CD4-positive, alpha-beta T cell treated with Interleukin-12 subunit alpha and Interleukin-12 subunit beta, for 1 hour (primary cell): Measurements from ENCODE around the gene HSPA12A.

Experiments
- DNase-seq: peaks from one replicate; pipeline ENCODE4 v3.0.0-alpha.2; 2020

HSPA12A gene

DNA sequence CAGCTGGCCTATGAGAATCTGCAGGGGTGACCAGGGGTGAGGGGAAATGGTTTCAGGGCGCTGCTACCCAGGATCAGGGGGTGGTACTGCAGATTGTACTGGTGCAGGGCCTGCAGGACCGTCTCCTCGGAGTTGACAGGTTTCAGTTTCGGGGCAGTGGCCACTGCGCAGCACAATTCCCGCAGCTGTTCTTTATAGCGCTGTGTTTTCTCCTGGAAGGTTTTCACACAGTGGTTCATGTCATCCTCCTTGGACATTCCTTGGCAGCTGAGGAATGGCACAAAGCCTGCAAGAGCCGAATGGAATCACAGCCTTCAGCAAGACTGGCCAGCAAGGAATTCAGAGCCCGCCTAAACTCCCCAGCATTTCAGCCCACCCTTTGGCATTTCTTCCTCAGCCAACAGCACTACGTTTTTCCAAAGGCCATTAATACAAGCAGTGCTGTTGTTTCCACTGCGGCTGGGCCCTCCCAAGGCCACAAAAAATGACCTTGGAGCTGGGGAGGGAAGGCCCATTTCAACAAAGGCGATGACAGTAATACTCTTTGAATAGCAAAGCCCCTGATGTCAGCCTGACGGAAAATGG is 76.7 kb downstream of the HSPA12A start:
- DNase-seq: no peak

DNA sequence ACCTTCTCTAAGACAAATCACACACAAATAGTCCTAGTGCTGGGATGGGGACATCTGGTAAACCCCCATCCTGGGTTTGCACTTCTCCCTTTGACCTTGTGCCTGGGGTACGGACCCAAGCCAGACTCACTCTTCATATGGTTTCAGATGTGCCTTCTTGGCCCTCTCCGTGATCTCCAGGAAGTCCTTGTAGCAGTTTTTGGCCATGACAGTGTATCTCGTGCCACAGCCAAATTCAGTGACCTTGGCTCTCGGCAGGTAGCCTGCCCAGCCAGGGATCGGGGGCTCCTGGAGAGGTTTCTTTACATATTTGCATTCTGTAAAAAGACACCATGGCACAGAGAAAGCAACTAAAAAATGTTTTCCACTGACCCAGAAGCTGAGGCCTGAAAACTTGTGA is 77.7 kb downstream of the HSPA12A start:
- no peak for DNase-seq

DNA sequence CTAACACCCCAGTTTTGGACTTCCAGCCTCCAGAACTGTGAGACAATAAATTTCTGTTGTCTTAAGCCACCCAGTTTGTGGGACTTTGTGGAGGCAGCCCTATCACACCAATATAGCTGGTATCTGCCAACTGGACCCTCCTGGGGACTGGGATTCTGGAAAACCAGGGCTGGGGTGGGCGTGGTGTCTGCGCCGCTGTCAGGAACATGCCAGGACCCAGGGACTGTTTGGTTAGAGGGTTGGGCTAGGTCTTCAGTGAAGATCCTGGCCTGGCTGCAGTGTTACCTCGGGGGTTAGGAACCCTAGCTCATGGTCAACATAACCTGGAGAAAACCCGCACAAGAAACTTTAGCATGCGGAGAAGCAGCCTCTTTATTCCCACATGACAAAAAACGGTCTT is 79.0 kb downstream of the HSPA12A start:
- no peak for DNase-seq

DNA sequence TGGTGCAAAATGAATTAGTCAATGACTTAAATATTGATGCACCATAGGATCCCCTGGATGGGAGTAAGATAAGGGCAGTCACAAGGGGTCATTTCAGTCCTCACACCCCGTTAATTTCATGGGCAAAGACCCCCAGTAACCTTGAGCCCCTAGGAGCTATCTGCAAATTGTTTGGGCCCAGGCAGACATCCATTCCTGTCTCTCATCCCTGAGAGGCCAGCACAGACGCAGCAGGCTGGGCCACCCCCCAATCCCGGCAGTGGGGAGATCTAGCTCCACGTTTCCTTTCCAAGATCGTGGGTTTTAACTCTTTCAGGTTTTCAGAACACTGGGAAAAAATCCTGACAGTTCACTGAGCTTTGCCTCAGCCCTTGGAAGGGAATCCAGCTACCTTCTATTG is 81.5 kb downstream of the HSPA12A start:
- no peak for DNase-seq

DNA sequence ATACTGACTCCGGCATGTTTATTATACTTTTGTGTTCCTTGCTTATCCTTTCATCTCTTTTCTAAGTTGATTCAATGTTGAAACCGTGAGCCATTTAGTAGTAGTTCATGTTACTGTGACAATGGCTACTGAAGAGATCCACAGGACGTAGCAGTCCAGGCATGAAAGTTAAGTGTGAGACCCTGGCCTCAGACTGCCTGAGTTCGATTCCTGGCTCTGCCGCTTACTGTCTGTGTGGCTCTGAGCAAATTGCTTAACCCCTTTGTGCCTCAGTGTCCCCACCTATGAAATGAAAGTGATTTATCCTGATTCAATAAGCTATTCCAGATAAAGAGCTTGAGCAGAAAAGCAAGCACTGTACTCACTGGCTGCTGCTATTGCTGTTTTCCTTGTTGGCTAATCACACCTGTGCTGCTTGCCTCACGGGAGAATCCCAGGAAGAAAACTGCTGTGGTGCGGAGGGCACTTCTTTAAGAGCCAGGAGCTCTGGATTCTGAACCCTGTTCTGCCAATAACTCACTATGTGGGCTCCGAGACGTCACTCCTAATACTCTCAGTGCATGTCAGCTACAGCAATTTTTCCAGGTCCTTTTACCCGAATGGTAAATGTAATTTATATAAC is 83.2 kb downstream of the HSPA12A start:
- no peak for DNase-seq

DNA sequence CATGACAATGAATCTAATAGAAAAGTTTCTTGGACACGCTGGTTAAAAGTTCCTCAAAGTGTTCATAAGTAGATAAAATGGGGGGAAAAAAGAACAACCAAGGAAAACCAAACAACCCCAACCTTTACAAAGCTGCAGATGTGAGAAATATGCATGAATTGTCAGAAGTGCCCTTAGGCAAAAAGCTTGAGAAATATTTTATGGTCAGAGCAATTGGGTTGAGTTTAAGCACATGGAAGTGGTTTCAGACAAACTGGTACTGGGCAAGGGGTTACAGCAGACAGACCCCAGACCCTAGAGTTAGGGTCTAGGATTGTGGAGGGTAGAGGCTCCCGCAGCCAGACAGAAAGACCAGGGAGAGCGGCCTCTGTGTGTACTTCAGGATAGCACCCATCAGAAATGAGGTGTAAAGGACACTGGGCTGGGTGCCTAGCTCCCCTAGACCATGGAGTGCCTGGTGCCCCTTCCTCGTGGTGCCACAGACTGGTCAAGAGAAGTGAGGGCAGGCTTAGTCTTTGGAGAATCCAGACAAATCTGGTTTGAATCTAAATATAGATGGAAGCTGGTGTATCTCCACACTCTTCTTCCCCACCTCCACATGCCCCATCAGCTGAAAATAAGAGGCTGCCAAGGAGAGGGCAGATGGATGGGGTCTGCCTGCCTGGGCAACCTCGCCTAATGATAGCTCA is 84.4 kb downstream of the HSPA12A start:
- no peak for DNase-seq

DNA sequence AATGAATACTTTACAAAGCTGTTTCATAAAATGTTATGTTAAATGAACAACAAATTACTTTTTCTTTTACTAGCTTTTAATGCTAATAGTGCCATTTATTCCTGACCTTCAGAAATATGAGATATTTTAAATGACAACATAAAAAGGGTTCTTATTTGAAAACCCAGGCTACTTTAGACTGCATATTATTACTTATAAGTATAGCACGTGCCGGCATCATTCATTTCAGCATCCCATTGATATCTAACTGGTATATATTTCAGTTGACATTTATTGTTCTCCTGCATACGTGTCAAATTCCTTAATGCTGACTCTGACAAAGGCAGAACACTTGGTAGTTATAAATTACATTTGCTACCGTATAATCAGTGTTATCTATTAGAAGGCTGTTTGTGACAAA is 86.3 kb downstream of the HSPA12A start:
- no peak for DNase-seq

DNA sequence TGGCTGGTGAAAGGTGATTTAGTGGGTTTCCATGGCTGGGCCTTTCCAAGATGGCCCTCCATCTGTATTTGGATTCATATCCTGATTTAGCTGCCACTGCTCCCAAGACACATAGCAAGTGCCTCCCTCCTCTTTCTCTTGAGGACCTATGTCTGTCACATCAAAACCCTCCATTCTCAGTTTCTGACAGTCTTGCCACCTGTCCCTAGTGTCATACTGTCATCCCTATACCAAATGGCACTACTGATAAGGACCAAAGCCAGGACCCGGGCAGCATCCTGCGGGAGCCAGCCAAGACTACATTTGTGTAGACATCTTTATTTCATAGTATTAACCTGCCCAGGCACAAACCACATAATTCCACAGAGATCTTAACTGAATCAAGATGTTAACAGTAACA is 86.8 kb downstream of the HSPA12A start:
- no peak for DNase-seq

DNA sequence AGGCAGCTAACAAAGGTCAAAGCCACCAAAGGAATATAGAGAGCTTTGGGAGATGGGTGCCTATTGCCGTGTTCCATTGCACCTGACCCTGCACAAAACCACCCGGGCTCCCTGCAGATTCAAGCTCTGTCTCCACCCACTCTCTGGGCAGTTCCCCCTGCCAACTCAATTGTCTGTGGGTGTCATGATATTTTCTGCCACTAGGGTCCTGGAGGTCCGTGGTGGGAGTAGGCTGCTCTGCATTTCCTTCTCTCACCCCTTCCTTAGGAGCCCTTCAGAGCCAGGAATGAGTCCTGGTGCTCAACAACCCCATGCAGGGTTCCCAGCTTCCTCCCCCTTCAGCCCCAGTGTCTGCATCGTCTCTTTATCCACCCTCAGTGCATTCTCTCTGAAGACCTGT is 87.5 kb downstream of the HSPA12A start:
- no peak for DNase-seq

DNA sequence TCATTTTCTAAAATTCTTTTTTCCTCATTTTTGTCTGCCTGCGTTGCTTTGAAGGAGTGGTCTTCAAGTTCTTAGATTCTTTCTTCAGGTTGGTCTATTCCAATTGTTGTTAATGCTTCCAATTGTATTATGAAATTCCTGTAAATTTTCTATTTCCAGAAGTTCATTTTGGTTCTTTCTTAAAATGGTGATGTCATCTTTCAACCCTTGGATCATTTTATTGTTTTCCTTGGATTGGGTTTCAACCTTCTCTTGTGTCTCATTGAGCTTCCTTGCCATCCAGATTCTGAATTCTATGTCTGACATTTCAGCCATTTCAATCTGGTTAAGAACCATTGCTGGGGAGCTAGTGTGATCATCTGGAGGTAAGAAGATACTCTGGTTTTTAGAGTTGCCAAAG is 88.5 kb downstream of the HSPA12A start:
- no peak for DNase-seq

DNA sequence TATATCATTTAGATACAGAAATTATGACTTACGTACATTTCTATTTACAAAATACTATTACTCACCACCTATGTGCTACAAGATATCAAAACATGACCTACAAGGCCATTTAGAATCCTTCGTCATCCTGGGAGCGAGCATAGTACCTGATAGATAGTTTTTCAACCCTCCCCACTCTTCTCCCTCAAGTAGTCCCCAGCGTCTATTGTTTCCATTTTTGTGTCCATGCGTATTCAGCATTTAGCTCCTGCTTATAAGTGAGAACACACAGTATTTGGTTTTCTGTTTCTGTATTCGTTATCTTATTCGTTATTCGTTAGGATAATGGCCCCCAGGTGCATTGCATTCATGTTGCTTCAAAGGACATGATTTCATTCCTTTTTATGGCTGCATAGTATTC is 93.5 kb downstream of the HSPA12A start:
- DNase-seq: no peak

DNA sequence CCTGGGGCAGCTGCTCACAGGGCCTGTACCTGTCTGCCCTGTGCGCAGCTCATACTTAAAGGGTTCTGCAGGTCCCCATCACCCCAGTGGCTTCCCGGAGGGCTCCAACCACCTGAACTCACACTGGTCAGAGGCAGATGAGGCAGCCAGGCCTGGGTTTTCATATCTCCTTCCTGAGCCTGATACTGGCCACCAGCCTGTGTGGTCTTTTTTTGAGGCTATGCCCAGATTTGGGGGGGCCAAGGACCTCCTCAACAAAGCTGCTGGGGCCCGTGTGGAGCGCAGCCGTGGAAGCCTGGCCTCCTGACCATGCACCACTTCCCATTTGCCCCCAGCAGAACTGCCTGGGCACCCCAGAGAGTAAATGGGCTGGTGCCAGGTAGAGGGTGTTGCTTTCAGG is 95.9 kb downstream of the HSPA12A start:
- no peak for DNase-seq

DNA sequence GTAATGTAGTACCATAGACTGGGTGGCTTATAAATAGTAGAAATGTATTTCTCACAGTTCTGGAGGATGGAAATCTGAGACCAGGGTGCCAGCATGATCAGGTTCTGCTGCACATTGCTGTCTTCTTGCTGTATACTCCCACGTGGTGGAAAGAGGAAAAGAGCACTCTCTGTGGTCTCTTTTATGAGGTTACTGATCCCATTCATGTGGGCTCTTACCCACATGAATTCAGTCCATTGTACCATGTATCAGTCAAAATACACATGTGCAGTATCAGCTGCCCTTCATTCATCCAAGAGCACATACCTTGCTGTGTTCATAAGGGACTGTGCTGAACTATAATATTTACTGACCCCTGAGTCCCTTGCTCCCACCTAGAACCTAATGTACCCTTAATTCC is 104.5 kb downstream of the HSPA12A start:
- DNase-seq: no peak

DNA sequence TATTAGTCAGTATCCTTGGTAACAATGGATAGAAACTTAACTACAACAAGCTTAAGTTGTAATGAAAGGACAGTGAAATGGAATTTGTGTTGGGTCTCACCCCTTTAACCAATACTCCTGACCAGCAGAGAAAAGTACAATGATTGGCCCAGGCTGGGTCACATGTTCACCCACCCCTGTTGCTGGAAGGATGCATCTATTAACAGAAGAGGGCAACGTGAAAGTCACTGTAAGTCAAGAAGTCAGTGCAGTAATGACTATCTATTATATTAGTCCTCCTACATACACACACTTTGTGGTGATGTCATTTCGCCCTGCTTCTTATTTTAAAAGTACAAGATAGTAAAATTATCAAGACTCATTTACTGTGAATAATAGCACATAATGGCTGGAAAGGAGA is 105.4 kb downstream of the HSPA12A start:
- no peak for DNase-seq

DNA sequence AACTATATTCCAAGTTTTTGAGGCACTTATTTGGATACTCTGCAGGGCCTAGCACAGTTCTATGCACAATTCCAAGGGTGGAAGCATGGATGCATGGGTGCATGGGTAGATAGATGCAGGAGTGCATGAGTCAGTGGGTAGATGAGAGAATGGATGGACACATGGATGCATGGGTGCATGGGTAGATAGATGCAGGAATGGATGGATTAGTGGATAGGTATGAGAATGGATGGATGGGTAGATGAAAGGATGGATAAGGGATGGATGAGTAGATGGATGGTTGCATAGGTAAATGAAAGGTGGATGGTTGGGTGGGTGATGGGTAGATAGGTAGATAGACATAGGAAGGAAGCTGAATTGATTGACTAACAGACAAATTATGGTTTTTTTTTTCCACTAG is 106.0 kb downstream of the HSPA12A start:
- DNase-seq: no peak

DNA sequence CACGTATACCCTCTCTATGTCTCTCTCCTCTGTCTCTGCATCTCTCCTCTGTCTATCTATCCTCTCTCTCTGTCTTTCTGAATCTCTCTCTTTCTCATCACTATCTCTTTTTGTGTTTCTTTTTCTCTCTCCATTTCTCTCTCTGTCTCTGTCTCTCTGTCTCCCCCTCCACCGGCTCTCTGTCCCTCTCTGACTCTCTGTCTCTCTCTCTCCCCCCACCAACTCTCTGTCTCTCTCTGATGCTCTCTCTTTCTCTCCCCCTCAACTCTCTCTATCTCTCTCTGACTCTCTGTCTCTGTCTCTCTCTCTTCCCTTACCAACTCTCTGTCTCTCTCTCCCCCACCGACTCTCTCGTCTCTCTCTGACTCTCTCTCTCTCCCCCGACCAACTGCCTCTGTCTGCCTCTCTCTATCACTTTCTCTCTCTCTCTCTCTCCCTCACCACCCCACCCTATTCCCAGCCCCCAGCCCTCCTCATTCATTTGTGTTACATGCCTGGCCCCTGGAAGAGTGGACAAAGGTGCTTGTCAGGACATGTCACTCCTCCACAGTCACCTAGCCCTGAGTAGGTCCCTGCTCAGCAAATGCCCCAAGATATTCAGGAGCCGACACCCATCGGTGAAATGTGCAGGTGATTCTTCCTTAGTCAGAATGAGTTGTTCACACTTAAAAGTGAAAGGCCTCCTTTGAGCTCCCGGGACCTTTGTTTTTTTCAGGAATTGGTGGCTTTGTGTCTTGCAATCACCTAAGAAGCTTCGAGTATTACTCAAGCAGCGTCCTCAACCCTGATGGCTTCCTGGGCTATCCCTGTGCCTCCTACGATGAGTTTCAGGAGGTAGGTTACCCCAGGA is 108.0 kb downstream of the HSPA12A start:
- no peak for DNase-seq

DNA sequence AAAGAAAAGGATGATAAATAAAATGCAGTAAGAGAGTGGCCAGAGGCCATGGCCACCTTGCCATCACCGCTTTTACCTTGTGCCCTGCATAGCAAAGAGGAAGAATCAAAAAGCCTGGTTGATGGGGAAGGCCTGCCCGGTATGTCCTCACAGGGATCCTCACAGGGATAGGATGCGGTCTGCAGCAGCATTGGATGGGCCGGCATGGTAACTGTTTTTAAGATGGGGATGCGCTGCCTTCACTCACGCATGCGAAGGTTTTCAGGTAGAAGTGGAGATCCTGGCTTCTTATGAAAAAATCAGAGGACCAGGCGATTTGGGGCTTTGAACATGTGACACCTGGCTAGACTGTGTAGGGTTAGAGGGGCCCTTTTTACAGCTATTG is 109.2 kb downstream of the HSPA12A start:
- no peak for DNase-seq

DNA sequence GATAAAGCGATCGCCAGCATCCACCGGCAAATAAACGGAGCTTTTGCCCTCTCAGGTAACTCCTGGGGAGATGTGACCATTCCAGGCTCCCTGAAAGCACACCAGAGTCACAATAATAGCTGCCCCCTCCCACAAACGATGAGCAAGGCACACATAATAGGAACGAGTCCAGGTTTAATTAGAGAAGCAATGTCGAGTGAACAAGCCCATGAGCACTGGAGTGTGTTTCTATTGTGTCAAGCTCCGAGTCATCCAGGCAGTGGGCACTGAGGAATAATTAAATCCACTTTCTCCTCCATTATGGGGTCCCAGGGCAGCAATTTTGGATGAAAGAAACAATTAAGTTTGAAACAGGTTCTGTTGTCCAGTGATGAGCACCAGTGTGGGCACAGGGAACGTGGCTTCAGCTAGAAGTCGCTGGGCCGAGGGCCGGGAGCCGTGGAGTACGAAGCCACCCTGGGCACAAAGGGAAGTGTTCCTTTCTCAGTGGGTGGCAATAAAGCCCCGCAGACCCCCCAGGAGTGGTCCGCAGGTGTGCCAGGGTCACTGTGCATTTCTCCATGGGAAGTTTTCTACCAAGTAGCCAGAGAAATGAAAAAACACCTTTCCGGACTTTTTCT is 109.7 kb downstream of the HSPA12A start:
- no peak for DNase-seq

DNA sequence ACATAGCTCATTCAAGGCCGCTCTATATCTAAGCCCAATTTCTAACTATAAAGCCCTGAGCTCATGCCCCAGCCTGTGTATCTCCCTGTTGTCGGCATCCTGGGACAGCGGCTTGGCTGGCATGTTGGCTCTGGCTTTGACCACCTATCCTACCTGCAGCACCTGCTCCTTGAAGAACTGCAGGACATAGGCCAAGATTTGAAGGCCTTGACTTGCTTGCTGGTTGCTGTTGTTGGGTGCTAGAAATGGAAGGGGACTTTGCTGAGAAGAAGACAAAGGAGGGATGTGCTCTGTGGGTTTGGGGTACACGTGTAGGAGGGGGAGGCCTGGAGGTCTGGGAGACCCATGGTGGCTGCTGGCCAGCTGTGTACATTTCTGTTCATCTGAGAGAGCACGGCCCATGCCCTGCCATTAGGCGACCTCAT is 110.5 kb downstream of the HSPA12A start:
- DNase-seq: no peak

DNA sequence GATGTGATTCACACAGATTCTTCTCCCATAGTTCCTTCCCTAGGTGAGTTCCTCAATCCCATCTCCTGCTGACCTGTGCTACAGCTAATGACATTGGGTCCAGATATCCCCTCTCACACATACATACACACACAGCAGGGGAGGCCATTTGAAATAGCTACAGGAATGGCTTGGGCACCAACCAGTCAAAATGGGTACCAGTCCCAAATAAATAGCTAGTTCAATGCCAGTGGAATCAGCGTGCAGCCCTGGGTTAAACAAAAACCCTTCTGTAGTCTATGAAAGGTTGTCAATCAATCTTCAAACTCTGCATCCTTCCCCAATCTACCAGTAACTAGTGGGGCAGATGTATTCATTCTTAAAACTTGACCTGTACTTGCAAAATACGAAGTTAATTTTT is 112.3 kb downstream of the HSPA12A start:
- DNase-seq: no peak

DNA sequence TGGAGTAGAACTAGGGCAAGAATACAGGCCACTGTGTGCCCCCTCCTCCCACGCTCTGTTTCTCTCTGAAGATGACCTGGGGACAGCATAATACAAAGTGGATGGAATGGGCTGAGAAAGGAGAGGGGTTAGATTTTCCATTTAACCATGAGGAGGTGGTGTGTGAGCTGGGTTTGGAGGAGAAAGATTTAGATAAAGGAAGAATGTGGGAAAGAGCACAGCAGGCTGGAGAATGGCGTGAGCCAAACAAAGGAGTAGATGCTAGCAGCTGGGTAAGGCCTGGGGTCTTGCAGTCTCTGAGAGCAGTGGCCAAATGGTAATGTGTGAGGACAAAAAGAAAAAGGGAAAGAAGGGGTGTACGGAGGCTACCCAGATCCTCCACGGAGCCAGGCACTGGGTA is 113.0 kb downstream of the HSPA12A start:
- no peak for DNase-seq

DNA sequence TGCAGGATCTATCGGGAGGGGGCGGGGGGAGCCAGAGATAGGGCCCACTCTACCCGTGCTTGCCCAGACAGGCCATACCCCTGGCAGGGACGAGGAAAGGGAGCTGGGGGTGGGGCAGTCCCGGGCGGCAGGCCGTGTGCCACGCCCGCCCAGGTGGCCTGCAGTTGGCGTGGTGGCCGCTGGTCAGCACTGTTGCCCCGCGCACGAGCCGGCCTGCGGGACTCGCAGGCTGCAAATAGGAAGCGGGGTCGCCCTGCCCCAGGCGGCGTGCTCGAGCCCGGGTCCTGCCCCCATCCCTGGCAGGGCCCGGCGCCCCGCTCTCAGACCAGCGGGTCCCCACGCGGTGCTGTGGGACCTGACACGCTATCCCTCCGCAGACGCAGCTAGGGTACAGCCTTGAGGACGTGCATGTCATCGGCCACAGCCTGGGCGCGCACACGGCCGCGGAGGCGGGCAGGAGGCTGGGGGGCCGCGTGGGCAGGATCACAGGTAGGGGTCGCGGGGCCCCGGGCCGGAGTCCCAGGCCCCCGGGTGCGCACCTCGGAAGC is 114.9 kb downstream of the HSPA12A start:
- DNase-seq: no peak

DNA sequence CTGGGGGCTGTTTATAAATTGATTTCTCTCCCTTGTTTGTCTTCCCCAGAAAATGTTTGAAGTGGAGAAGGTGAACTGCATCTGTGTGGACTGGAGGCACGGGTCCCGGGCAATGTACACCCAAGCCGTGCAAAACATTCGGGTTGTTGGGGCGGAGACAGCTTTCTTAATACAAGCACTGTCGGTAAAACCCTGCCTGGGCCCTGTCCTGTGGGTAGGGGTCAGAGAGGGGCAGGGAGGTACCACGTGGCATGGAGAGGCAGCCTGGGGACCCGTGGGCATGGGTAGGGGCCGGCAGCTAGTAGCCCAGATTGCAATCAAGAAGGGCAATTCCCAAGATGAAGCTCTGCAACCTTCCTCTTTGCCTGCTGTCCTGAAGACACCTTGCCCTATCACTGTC is 115.6 kb downstream of the HSPA12A start:
- no peak for DNase-seq
